Measurements from ENCODE around the gene PGBD5. TPM values are rescaled to one million over a fixed set of nuclear protein-coding genes. Genes with fewer than 3 reads are reported as not detected.
"Not testable (repeated sequence)": the region's sequence is repeated elsewhere in the genome, so short reads cannot be mapped to it uniquely, and the experiment has no call there.

Gene PGBD5, protein sequence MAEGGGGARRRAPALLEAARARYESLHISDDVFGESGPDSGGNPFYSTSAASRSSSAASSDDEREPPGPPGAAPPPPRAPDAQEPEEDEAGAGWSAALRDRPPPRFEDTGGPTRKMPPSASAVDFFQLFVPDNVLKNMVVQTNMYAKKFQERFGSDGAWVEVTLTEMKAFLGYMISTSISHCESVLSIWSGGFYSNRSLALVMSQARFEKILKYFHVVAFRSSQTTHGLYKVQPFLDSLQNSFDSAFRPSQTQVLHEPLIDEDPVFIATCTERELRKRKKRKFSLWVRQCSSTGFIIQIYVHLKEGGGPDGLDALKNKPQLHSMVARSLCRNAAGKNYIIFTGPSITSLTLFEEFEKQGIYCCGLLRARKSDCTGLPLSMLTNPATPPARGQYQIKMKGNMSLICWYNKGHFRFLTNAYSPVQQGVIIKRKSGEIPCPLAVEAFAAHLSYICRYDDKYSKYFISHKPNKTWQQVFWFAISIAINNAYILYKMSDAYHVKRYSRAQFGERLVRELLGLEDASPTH
- 0.28 to 2.1 TPM (median 0.31 TPM) in 3 replicates for polyA plus RNA-seq
- polyA plus RNA-seq (2011; ENCODE audit: low read depth): 0.17 TPM
- 1.3 and 3.1 TPM in 2 replicates for polyA plus RNA-seq (2011; cell fraction: cytosol; rRNA removed)
- 2.6 and 4.0 TPM in 2 replicates for polyA plus RNA-seq (2011; cell fraction: nucleus; rRNA removed)
- 0.38 and 0.93 TPM in 2 replicates for polyA plus RNA-seq (2012; ENCODE audit: low replicate concordance)
- polyA minus RNA-seq: 0.66 to 2.8 TPM (median 0.70 TPM) in 3 replicates
- polyA minus RNA-seq (2011; cell fraction: cytosol; rRNA and poly(A)+ RNA removed): 2.9 TPM
- 1.5 and 2.2 TPM in 2 replicates for polyA minus RNA-seq (2011; cell fraction: nucleus; rRNA and poly(A)+ RNA removed)

DNA sequence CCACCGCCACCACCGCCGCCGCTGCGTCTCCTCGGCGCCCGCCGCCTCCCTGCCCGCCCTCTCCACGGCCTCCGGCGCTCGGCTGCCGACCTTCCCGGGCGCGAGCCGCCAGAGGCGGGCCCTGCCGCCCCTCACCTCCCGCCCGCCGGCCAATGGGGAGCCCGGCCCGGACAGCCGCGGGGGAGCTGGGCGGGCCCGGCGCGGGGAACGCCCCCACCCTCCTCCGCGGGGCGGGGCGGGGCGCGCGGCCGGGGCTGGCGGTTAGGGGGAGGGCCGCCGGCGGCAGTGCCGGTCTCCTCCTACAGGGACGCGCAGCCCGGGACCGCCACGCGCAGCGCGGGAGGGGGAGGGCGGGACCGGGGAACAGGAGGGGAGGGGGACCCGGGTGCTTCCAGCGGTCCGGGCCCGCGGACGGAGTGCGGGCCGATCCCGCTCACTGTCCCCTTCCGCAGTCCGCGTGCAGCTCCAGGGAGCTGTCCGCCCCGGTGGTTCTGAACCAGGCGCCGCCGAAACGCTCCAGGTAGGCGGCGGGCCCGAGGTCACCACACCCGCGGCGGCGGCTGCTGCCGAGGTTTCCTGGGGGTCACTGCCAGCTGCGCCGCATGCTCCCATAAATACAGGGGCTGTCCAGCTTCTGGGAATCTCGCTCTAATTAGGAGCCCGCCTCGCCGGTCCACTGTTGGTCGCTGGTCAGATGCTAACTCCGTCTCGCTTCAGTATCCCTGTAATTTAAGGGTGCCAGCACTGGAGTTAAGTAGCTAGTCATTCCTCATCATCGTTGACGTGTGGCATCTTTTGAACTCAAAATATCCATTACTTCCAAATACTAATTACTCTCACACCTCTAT is at the start of gene PGBD5:
PGBD5 (minus strand) TSS at position 87 of the 848 bp plus-strand sequence. CDS start 404 bp downstream, outside the sequence.
- Histone ChIP-seq H3K36me3 (ENCODE audit: control insufficient read depth in 2 of 2, extremely low read depth in 1 of 2, insufficient read depth in 2 of 2, low read length in 2 of 2) (no peaks in the 10 kb centered on the region), H3K27me3 (ENCODE audit: control insufficient read depth, extremely low read depth, insufficient read depth, low read length) (peaks cover 55% of the 10 kb centered on the region), H3K9ac (ENCODE audit: control insufficient read depth, extremely low read depth, insufficient read depth, low read length) (no peak within 1 kb of the TSS), H3K4me1 (ENCODE audit: control insufficient read depth, extremely low read depth, insufficient read depth, low read length) (peaks cover 2% of the 10 kb centered on the region), H3K27ac (ENCODE audit: control insufficient read depth, insufficient read depth, low read length) (no peak within 1 kb of the TSS), H3K4me2 (ENCODE audit: control insufficient read depth, extremely low read depth, insufficient read depth, low read depth, low read length) (peak within 1 kb of the TSS; percentile 46), H2AFZ (ENCODE audit: control insufficient read depth, low read length) (no peak within 1 kb of the TSS), H3K79me2 (ENCODE audit: control insufficient read depth, insufficient read depth, low read length) (no peaks in the 10 kb centered on the region), H3K9me1 (ENCODE audit: control insufficient read depth, extremely low read depth, insufficient read depth, low read length) (no peaks in the 10 kb centered on the region), H4K20me1 (ENCODE audit: control insufficient read depth, extremely low read depth, insufficient read depth, low read length) (no peaks in the 10 kb centered on the region), H3K9me3 (ENCODE audit: control insufficient read depth, low read depth, low read length) (no peaks in the 10 kb centered on the region), H3K4me3 (ENCODE audit: control insufficient read depth in 2 of 3, extremely low read depth in 1 of 3, insufficient read depth in 2 of 3, low read depth in 1 of 3, low read length in 3 of 3) (peak within 1 kb of the TSS in 1 of 3 experiments; percentile 39)
- dilution Hi-C loops (cut with MboI; ENCODE audit: extremely low pct_ligation_motif_present, low sequenced_read_pairs): no loop called here
- no peak for TF ChIP-seq EZH2 (IDR thresholded peaks at IDR 0.05; ENCODE audit: low read length)
- TF ChIP-seq, protein P1, sequence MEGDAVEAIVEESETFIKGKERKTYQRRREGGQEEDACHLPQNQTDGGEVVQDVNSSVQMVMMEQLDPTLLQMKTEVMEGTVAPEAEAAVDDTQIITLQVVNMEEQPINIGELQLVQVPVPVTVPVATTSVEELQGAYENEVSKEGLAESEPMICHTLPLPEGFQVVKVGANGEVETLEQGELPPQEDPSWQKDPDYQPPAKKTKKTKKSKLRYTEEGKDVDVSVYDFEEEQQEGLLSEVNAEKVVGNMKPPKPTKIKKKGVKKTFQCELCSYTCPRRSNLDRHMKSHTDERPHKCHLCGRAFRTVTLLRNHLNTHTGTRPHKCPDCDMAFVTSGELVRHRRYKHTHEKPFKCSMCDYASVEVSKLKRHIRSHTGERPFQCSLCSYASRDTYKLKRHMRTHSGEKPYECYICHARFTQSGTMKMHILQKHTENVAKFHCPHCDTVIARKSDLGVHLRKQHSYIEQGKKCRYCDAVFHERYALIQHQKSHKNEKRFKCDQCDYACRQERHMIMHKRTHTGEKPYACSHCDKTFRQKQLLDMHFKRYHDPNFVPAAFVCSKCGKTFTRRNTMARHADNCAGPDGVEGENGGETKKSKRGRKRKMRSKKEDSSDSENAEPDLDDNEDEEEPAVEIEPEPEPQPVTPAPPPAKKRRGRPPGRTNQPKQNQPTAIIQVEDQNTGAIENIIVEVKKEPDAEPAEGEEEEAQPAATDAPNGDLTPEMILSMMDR (optimal IDR thresholded peaks at IDR 0.05 in 1 of 3, IDR thresholded peaks at IDR 0.05 in 1 of 3, conservative IDR thresholded peaks at IDR 0.05 in 1 of 3; ENCODE audit: extremely low read depth in 1 of 3, insufficient read depth in 2 of 3, low read length in 3 of 3): no peak
- DNase-seq (ENCODE audit: low read depth, low spot score) (no peak), FAIRE-seq (no peak)

DNA sequence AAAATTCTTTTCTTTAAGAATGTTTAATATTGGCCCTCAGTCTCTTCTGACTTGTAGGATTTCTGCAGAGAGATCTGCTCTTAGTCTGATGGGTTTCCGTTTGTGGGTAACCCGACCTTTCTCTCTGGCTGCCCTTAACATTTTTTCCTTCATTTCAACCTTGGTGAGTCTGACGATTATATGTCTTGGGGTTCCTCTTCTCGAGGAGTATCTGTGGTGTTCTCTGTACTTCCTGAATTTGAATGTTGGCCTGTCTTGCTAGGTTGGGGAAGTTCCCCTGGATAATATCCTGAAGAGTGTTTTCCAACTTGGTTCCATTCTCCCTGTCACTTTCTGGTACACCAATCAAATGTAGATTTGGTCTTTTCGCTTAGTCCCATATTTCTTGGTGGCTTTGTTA is 48.8 kb upstream of the PGBD5 start:
- H3K27ac ChIP-seq (ENCODE audit: control insufficient read depth, insufficient read depth, low read length); H3K79me2 ChIP-seq (ENCODE audit: control insufficient read depth, insufficient read depth, low read length); H3K9ac ChIP-seq (ENCODE audit: control insufficient read depth, extremely low read depth, insufficient read depth, low read length); H3K36me3 ChIP-seq (ENCODE audit: control insufficient read depth in 2 of 2, extremely low read depth in 1 of 2, insufficient read depth in 2 of 2, low read length in 2 of 2); H4K20me1 ChIP-seq (ENCODE audit: control insufficient read depth, extremely low read depth, insufficient read depth, low read length); H3K27me3 ChIP-seq (ENCODE audit: control insufficient read depth, extremely low read depth, insufficient read depth, low read length); dilution Hi-C loops (cut with MboI; ENCODE audit: extremely low pct_ligation_motif_present, low sequenced_read_pairs); H2AFZ ChIP-seq (ENCODE audit: control insufficient read depth, low read length); FAIRE-seq; H3K4me1 ChIP-seq (ENCODE audit: control insufficient read depth, extremely low read depth, insufficient read depth, low read length); H3K9me3 ChIP-seq (ENCODE audit: control insufficient read depth, low read depth, low read length); H3K9me1 ChIP-seq (ENCODE audit: control insufficient read depth, extremely low read depth, insufficient read depth, low read length); DNase-seq (ENCODE audit: low read depth, low spot score); H3K4me3 ChIP-seq (ENCODE audit: control insufficient read depth in 2 of 3, extremely low read depth in 1 of 3, insufficient read depth in 2 of 3, low read depth in 1 of 3, low read length in 3 of 3); H3K4me2 ChIP-seq (ENCODE audit: control insufficient read depth, extremely low read depth, insufficient read depth, low read depth, low read length): not testable (repeated sequence)

DNA sequence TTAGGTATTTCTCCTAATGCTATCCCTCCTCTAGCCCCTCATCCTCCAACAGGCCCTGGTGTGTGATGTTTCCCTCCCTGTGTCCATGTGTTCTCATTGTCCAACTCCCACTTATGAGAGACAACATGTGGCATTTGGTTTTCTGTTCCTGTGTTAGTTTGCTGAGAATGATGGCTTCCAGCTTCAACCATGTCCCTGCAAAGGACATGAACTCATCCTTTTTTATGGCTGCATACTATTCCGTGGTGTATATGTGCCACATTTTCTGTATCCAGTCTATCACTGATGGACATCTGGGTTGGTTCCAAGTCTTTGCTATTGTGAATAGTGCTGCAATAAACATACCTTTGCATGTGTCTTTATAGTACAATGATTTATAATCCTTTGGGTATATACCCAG is 44.6 kb upstream of the PGBD5 start:
- H3K9me1 ChIP-seq (ENCODE audit: control insufficient read depth, extremely low read depth, insufficient read depth, low read length); H3K27me3 ChIP-seq (ENCODE audit: control insufficient read depth, extremely low read depth, insufficient read depth, low read length); H3K4me2 ChIP-seq (ENCODE audit: control insufficient read depth, extremely low read depth, insufficient read depth, low read depth, low read length); H3K27ac ChIP-seq (ENCODE audit: control insufficient read depth, insufficient read depth, low read length); H3K36me3 ChIP-seq (ENCODE audit: control insufficient read depth in 2 of 2, extremely low read depth in 1 of 2, insufficient read depth in 2 of 2, low read length in 2 of 2); H2AFZ ChIP-seq (ENCODE audit: control insufficient read depth, low read length); dilution Hi-C loops (cut with MboI; ENCODE audit: extremely low pct_ligation_motif_present, low sequenced_read_pairs); H3K4me1 ChIP-seq (ENCODE audit: control insufficient read depth, extremely low read depth, insufficient read depth, low read length); DNase-seq (ENCODE audit: low read depth, low spot score); H3K9me3 ChIP-seq (ENCODE audit: control insufficient read depth, low read depth, low read length); H4K20me1 ChIP-seq (ENCODE audit: control insufficient read depth, extremely low read depth, insufficient read depth, low read length); H3K9ac ChIP-seq (ENCODE audit: control insufficient read depth, extremely low read depth, insufficient read depth, low read length); FAIRE-seq; H3K4me3 ChIP-seq (ENCODE audit: control insufficient read depth in 2 of 3, extremely low read depth in 1 of 3, insufficient read depth in 2 of 3, low read depth in 1 of 3, low read length in 3 of 3); H3K79me2 ChIP-seq (ENCODE audit: control insufficient read depth, insufficient read depth, low read length): not testable (repeated sequence)

Data from keratinocyte (primary cell).